Measurements from ENCODE around the gene ICOS. TPM values are rescaled to one million over a fixed set of nuclear protein-coding genes. Genes with fewer than 3 reads are reported as not detected.
A peak's percentile ranks its signal among the peaks of the same experiment; 100 is the strongest.

Gene ICOS
- total RNA-seq, 1 experiment from 2014 or later = not detected

DNA sequence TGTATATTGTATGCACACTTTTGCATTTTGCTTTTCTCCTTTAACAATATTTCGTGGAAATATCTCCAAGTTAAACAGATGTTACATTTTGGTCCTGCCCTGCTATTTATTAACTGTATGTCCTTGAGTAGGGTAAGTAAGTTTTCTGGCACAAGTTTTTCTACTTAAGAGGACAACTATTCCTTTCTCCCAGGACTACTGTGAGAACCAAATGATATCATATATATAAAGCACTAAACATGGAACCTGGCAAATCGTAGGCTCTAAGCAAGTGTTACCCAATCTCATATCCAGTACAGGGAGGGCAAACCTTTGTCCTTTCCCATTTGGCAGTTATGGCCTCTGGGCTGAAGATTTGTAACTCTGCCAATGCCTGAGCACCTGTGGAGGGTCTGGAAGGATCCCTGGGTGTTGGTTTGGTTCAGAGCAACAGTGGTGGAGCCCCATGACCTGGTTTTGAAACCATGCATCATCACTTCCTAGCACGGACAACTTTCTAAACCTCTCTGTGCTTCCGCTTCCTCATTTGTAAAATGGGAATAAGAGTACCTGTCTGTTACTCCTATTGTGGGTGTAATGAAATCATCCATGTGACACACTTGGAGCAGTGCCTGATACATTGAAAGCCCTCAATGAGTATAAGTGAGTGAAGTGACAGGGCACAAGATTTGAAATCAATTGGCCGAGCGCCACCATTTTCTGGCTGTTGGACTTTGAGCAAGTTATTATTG is 28.3 kb upstream of the ICOS start:
- no peak overlapping the region for H3K4me3 Mint-ChIP-seq (ENCODE audit: unreplicated experiment)
- no peaks in the 10 kb centered on the region for H3K27me3 Mint-ChIP-seq (ENCODE audit: insufficient read depth, unreplicated experiment)
- Histone ChIP-seq H3K36me3 (ENCODE audit: control insufficient read depth, insufficient read depth, low read length) (no peaks in the 10 kb centered on the region), H3K4me1 (peaks cover 8% of the 10 kb centered on the region), H3K27me3 (replicated peaks; ENCODE audit: control insufficient read depth, insufficient read depth, low read length) (no peaks in the 10 kb centered on the region), H3K4me3 (ENCODE audit: low read depth, low read length) (no peak overlapping the region), H3K9me3 (no peaks in the 10 kb centered on the region)
- H3K4me1 Mint-ChIP-seq (ENCODE audit: low read depth, unreplicated experiment) = peaks cover 7% of the 10 kb centered on the region
- TF ChIP-seq, protein P1, sequence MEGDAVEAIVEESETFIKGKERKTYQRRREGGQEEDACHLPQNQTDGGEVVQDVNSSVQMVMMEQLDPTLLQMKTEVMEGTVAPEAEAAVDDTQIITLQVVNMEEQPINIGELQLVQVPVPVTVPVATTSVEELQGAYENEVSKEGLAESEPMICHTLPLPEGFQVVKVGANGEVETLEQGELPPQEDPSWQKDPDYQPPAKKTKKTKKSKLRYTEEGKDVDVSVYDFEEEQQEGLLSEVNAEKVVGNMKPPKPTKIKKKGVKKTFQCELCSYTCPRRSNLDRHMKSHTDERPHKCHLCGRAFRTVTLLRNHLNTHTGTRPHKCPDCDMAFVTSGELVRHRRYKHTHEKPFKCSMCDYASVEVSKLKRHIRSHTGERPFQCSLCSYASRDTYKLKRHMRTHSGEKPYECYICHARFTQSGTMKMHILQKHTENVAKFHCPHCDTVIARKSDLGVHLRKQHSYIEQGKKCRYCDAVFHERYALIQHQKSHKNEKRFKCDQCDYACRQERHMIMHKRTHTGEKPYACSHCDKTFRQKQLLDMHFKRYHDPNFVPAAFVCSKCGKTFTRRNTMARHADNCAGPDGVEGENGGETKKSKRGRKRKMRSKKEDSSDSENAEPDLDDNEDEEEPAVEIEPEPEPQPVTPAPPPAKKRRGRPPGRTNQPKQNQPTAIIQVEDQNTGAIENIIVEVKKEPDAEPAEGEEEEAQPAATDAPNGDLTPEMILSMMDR (IDR thresholded peaks at IDR 0.05; ENCODE audit: insufficient read depth in 1 of 2, low read depth in 1 of 2, low read length in 1 of 2, severe bottlenecking in 1 of 2, unreplicated experiment in 1 of 2) = no peak
- H3K9me3 Mint-ChIP-seq (ENCODE audit: unreplicated experiment) = no peaks in the 10 kb centered on the region
- no peak overlapping the region for H3K27ac Mint-ChIP-seq (ENCODE audit: unreplicated experiment)
- no peak for DNase-seq
- ChIA-PET POLR2A (no interaction called here), CTCF (no interaction called here)
- H3K36me3 Mint-ChIP-seq (ENCODE audit: insufficient read depth, unreplicated experiment) = no peaks in the 10 kb centered on the region
- intact Hi-C loops (cut with micrococcal nuclease; ENCODE audit: unreplicated experiment) = loop anchor here (5.0 kb wide), 1 partner anchor 681 kb away; no protein-coding TSS in a partner anchor
- no TSS peak for BruUV-seq (replicated peaks)

GRCh38 chr2:203908797-203909185 is 27.8 kb upstream of the ICOS start:
- Histone ChIP-seq H3K36me3 (ENCODE audit: control insufficient read depth, insufficient read depth, low read length) (no peaks in the 10 kb centered on the region), H3K27me3 (replicated peaks; ENCODE audit: control insufficient read depth, insufficient read depth, low read length) (no peaks in the 10 kb centered on the region), H3K9me3 (no peaks in the 10 kb centered on the region), H3K4me1 (peaks cover 10% of the 10 kb centered on the region), H3K4me3 (ENCODE audit: low read depth, low read length) (no peak overlapping the region)
- Mint-ChIP-seq H3K27ac (ENCODE audit: unreplicated experiment) (no peak overlapping the region), H3K27me3 (ENCODE audit: insufficient read depth, unreplicated experiment) (no peaks in the 10 kb centered on the region), H3K4me3 (ENCODE audit: unreplicated experiment) (no peak overlapping the region), H3K9me3 (ENCODE audit: unreplicated experiment) (no peaks in the 10 kb centered on the region), H3K4me1 (ENCODE audit: low read depth, unreplicated experiment) (peaks cover 10% of the 10 kb centered on the region), H3K36me3 (ENCODE audit: insufficient read depth, unreplicated experiment) (no peaks in the 10 kb centered on the region)
- DNase-seq = no peak
- intact Hi-C loops (cut with micrococcal nuclease; ENCODE audit: unreplicated experiment) = loop anchor here (1.0 to 5.0 kb wide), 5 partner anchors 93 to 1320 kb away; no protein-coding TSS in a partner anchor
- POLR2A ChIA-PET = no interaction called here
- TF ChIP-seq, protein P1 (IDR thresholded peaks at IDR 0.05; ENCODE audit: insufficient read depth in 1 of 2, low read depth in 1 of 2, low read length in 1 of 2, severe bottlenecking in 1 of 2, unreplicated experiment in 1 of 2) = no peak
- no TSS peak for BruUV-seq (replicated peaks)
- CTCF ChIA-PET = no interaction called here

GRCh38 chr2:203909261-203909967 is 27.1 kb upstream of the ICOS start:
- ChIA-PET CTCF (interaction anchor here (0.6 to 1.6 kb wide), 10 partner anchors 9 to 1078 kb away, joined by 3 to 14 read pairs (median 3); no protein-coding TSS in a partner anchor), POLR2A (interaction anchor here (0.6 to 1.0 kb wide), 3 partner anchors 80 to 1321 kb away, joined by 3 to 5 read pairs (median 3); partner anchors contain the start of gene CYP20A1)
- Histone ChIP-seq H3K27me3 (replicated peaks; ENCODE audit: control insufficient read depth, insufficient read depth, low read length) (no peaks in the 10 kb centered on the region), H3K36me3 (ENCODE audit: control insufficient read depth, insufficient read depth, low read length) (no peaks in the 10 kb centered on the region), H3K4me1 (peaks cover 14% of the 10 kb centered on the region), H3K9me3 (no peaks in the 10 kb centered on the region), H3K4me3 (ENCODE audit: low read depth, low read length) (no peak overlapping the region)
- Mint-ChIP-seq H3K27me3 (ENCODE audit: insufficient read depth, unreplicated experiment) (no peaks in the 10 kb centered on the region), H3K4me1 (ENCODE audit: low read depth, unreplicated experiment) (peaks cover 14% of the 10 kb centered on the region), H3K9me3 (ENCODE audit: unreplicated experiment) (no peaks in the 10 kb centered on the region), H3K4me3 (ENCODE audit: unreplicated experiment) (peak overlapping the region; percentile 9), H3K27ac (ENCODE audit: unreplicated experiment) (no peak overlapping the region), H3K36me3 (ENCODE audit: insufficient read depth, unreplicated experiment) (peaks cover 4% of the 10 kb centered on the region)
- TF ChIP-seq, protein P1 (IDR thresholded peaks at IDR 0.05; ENCODE audit: insufficient read depth in 1 of 2, low read depth in 1 of 2, low read length in 1 of 2, severe bottlenecking in 1 of 2, unreplicated experiment in 1 of 2) = peak; percentile 79 to 80
- intact Hi-C loops (cut with micrococcal nuclease; ENCODE audit: unreplicated experiment) = loop anchor here (1.0 to 5.0 kb wide), 5 partner anchors 94 to 1321 kb away; no protein-coding TSS in a partner anchor
- BruUV-seq (replicated peaks) = no TSS peak
- peak in 1 of 2 experiments; percentile 53 for DNase-seq

Measured in Caco-2 (cell line).